ENCODE results near the gene SLC2A9. TPM values are rescaled to one million over a fixed set of nuclear protein-coding genes. Genes with fewer than 3 reads are reported as not detected.

Gene SLC2A9
- polyA plus RNA-seq, 1 donor from 2014 or later: not detected

- no peaks in the 10 kb centered on the region for H3K79me2 ChIP-seq (replicated peaks; ENCODE audit: insufficient read depth, low read length)
- TF ChIP-seq REST (IDR thresholded peaks at IDR 0.05; ENCODE audit: borderline replicate concordance) (no peak), TAF1 (IDR thresholded peaks at IDR 0.05; ENCODE audit: low read depth) (no peak), SMC3 (conservative IDR thresholded peaks at IDR 0.05; ENCODE audit: poor library complexity) (no peak), EP300 (conservative IDR thresholded peaks at IDR 0.05; ENCODE audit: poor library complexity, severe bottlenecking) (no peak), MXI1 (conservative IDR thresholded peaks at IDR 0.05; ENCODE audit: poor library complexity, severe bottlenecking) (no peak), EZH2 (IDR thresholded peaks at IDR 0.05; ENCODE audit: borderline replicate concordance, insufficient read depth, low read length, poor library complexity, severe bottlenecking) (no peak), POLR2AphosphoS5 (IDR thresholded peaks at IDR 0.05) (no peak), RAD21 (conservative IDR thresholded peaks at IDR 0.05) (no peak)
- TF ChIP-seq, protein P1, sequence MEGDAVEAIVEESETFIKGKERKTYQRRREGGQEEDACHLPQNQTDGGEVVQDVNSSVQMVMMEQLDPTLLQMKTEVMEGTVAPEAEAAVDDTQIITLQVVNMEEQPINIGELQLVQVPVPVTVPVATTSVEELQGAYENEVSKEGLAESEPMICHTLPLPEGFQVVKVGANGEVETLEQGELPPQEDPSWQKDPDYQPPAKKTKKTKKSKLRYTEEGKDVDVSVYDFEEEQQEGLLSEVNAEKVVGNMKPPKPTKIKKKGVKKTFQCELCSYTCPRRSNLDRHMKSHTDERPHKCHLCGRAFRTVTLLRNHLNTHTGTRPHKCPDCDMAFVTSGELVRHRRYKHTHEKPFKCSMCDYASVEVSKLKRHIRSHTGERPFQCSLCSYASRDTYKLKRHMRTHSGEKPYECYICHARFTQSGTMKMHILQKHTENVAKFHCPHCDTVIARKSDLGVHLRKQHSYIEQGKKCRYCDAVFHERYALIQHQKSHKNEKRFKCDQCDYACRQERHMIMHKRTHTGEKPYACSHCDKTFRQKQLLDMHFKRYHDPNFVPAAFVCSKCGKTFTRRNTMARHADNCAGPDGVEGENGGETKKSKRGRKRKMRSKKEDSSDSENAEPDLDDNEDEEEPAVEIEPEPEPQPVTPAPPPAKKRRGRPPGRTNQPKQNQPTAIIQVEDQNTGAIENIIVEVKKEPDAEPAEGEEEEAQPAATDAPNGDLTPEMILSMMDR (IDR thresholded peaks at IDR 0.05; ENCODE audit: poor library complexity, severe bottlenecking): no peak
- H2AFZ ChIP-seq (ENCODE audit: low read depth, low read length): no peak overlapping the region
- no peaks in the 10 kb centered on the region for H4K20me1 ChIP-seq (ENCODE audit: insufficient read depth)
- peaks cover 3% of the 10 kb centered on the region for H3K27me3 ChIP-seq (ENCODE audit: insufficient read depth, low read depth, low read length)
- no peaks in the 10 kb centered on the region for H3K9me2 ChIP-seq (ENCODE audit: insufficient read depth, low read length)
- H3K4me2 ChIP-seq (ENCODE audit: low read length): no peak overlapping the region
- no peak overlapping the region for H3K27ac ChIP-seq (ENCODE audit: low read length)
- H3K9me3 ChIP-seq (ENCODE audit: low read length): no peaks in the 10 kb centered on the region
- H3K9ac ChIP-seq (ENCODE audit: low read length): no peak overlapping the region
- no peaks in the 10 kb centered on the region for H3K36me3 ChIP-seq (ENCODE audit: insufficient read depth, low read length)
- H3F3A ChIP-seq (ENCODE audit: insufficient read depth, low read length, poor library complexity, severe bottlenecking): no peaks in the 10 kb centered on the region
- no peak overlapping the region for H3K4me3 ChIP-seq (ENCODE audit: low read length)
These were observed 1.2 kb downstream of the SLC2A9 start for GRCh38 chr4:10020106-10020505.

DNA sequence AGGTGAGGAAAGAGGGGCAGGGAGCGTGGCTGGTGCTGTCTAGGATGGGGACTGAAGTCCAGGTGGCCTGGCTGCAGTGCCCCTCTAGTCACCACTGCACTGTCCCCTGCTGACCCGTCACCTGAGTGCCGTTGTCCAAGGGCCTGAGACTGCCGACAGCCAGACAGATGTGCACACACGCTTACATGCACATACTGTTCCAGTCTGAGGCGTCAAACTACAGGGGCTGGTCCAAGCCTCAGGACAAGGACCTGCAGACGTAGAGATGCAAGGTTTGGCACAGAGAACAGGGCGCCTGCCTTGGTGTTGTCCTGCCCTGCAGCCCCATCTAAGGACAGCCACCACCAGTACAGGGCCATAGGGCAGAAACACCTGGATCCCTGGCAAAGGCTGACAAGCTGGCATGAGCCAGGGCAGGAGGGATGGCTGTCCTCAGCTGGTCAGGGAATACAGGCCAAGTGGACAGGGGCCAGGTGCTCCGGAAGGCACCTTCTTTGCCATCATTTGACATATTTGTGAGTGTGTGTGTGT lies 1.7 kb downstream of the SLC2A9 start:
- Histone ChIP-seq H3K27me3 (ENCODE audit: insufficient read depth, low read depth, low read length) (peaks cover 3% of the 10 kb centered on the region), H3K27ac (ENCODE audit: low read length) (no peak overlapping the region), H4K20me1 (ENCODE audit: insufficient read depth) (no peaks in the 10 kb centered on the region), H3K4me3 (ENCODE audit: low read length) (no peak overlapping the region), H3F3A (ENCODE audit: insufficient read depth, low read length, poor library complexity, severe bottlenecking) (no peaks in the 10 kb centered on the region), H3K9me3 (ENCODE audit: low read length) (no peaks in the 10 kb centered on the region), H3K36me3 (ENCODE audit: insufficient read depth, low read length) (no peaks in the 10 kb centered on the region), H3K9me2 (ENCODE audit: insufficient read depth, low read length) (no peaks in the 10 kb centered on the region), H3K79me2 (replicated peaks; ENCODE audit: insufficient read depth, low read length) (no peaks in the 10 kb centered on the region), H3K9ac (ENCODE audit: low read length) (no peak overlapping the region), H2AFZ (ENCODE audit: low read depth, low read length) (no peak overlapping the region), H3K4me2 (ENCODE audit: low read length) (no peak overlapping the region)
- TF ChIP-seq EZH2 (IDR thresholded peaks at IDR 0.05; ENCODE audit: borderline replicate concordance, insufficient read depth, low read length, poor library complexity, severe bottlenecking) (no peak), RAD21 (conservative IDR thresholded peaks at IDR 0.05) (no peak), EP300 (conservative IDR thresholded peaks at IDR 0.05; ENCODE audit: poor library complexity, severe bottlenecking) (no peak), SMC3 (conservative IDR thresholded peaks at IDR 0.05; ENCODE audit: poor library complexity) (no peak), TAF1 (IDR thresholded peaks at IDR 0.05; ENCODE audit: low read depth) (no peak), REST (IDR thresholded peaks at IDR 0.05; ENCODE audit: borderline replicate concordance) (no peak), POLR2AphosphoS5 (IDR thresholded peaks at IDR 0.05) (no peak), MXI1 (conservative IDR thresholded peaks at IDR 0.05; ENCODE audit: poor library complexity, severe bottlenecking) (no peak)
- TF ChIP-seq, protein P1 (IDR thresholded peaks at IDR 0.05; ENCODE audit: poor library complexity, severe bottlenecking): no peak
